Gastrocnemius medialis (tissue), 4 donors: ENCODE measurements around the gene NFX1. TPM values are rescaled to one million over a fixed set of nuclear protein-coding genes. Genes with fewer than 3 reads are reported as not detected.

Source experiments
- ATAC-seq, 2 donors: fragments of 150-250 bp; one replicate each; pipeline ENCODE4 v1.9.1; 2016
- DNase-seq, 2 donors: peaks; one replicate each; pipeline ENCODE4 v3.0.0-alpha.2; 2019
- H3K27ac ChIP-seq, 4 donors: fragments of 200-600 bp; sonication (generic); 1 replicate in 1 of 4; 2 replicates in 3 of 4; pipeline ENCODE4 v1.5.1; 2016 to 2018; ENCODE audit warnings: mild to moderate bottlenecking in 2 of 4, moderate library complexity in 1 of 4
- H3K27me3 ChIP-seq, 3 donors: fragments of 200-600 bp; sonication (generic) in 2 of 3; 1 replicate in 1 of 3; 2 replicates in 2 of 3; pipeline versions ENCODE4 v1.5.1 to v1.6.0; 2016 to 2019; ENCODE audit warnings: mild to moderate bottlenecking in 1 of 3, moderate library complexity in 1 of 3
- H3K36me3 ChIP-seq, 2 donors: fragments of 200-600 bp; sonication (generic) in 1 of 2; one replicate each; pipeline ENCODE4 v1.5.1; 2017 to 2018
- H3K4me1 ChIP-seq, 2 donors: fragments of 200-600 bp; sonication (generic) in 1 of 2; one replicate each; pipeline ENCODE4 v1.5.1; 2016 to 2017; ENCODE audit warnings: mild to moderate bottlenecking in 2 of 2
- H3K4me3 ChIP-seq, 4 donors: fragments of 200-600 bp; sonication (generic) in 3 of 4; 1 replicate in 1 of 4; 2 replicates in 3 of 4; pipeline ENCODE4 v1.5.1; 2016 to 2019; ENCODE audit warnings: mild to moderate bottlenecking in 2 of 4
- H3K9me3 ChIP-seq, 3 donors: fragments of 200-600 bp; sonication (generic) in 2 of 3; 1 replicate in 1 of 3; 2 replicates in 2 of 3; pipeline ENCODE4 v1.5.1; 2016 to 2019
- POLR2A ChIP-seq, 2 donors: fragments of 450-650 bp; IDR thresholded peaks; one replicate each; pipeline ENCODE4 v1.6.1; 2017; ENCODE audit warnings: antibody characterized with exemption in 2 of 2, mild to moderate bottlenecking in 2 of 2, moderate library complexity in 2 of 2
- in situ Hi-C, 4 donors: fragments of 200-750 bp; cut with MboI; loops; one replicate each; pipeline versions ENCODE4 v1.15.0 to v1.8.0; 2017; ENCODE audit warnings: low sequenced_read_pairs in 4 of 4
- intact Hi-C: fragments of 100-400 bp; cut with DNase I; formaldehyde crosslinking; loops from one replicate; pipeline ENCODE4 v1.15.1; 2023; ENCODE audit warnings: low total_unique reads
- total RNA-seq, 4 donors: library from RNA; depleted of rRNA; stranded (reverse); fragments of >200 nt; gene quantifications; one replicate each; pipeline versions ENCODE4 v1.1.0 to v1.2.3, GENCODE V29; 2016
- TF ChIP-seq, protein P1 (sequence below), 5 experiments: fragments of 450-650 bp in 3 of 5; fragments of 200-600 bp in 2 of 5; sonication (generic) in 2 of 5; IDR thresholded peaks in 4 of 5; conservative IDR thresholded peaks in 1 of 5; 1 replicate in 4 of 5; 2 replicates in 1 of 5; pipeline ENCODE4 v1.5.1; 2016 to 2019; ENCODE audit warnings: antibody characterized with exemption in 5 of 5, mild to moderate bottlenecking in 3 of 5, moderate library complexity in 3 of 5

The NFX1 gene
- total RNA-seq, 4 donors from 2014 or later: 29.8 to 52.0 (median 40.6) TPM

DNA sequence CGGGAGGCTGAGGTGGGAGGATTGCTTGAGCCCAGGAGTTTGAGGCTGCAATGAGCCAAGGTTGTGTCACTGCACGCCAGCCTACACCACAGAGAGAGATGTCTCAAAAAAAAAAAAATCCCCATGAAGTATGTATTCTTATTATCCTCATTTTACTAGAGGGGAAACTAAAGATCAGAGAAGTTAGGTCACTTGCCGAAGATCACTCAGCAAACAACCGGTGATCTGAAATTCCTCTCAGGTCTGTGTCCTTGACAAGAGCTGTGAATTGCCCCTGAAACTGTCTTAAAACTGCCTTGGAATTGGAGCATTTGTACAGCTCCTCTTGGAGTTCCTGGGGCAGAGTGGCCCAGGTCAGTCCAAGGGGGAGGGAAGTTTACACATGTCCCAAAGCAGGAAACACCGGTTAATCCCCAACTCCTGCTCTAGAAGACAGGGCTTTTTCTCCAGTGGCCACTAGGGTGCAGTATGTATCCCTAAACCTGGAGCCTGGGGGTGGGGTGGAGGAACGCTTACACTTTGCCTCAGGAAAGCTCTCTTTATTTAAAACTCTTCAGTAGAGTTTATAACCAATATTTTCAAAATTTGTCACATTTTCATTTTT lies 84.4 kb downstream of the NFX1 start:
- intact Hi-C loops: loop anchor here (1.0 to 5.0 kb wide), 3 partner anchors 40 to 92 kb away; no protein-coding TSS in a partner anchor
- H3K36me3 ChIP-seq: peaks cover 6 to 21% of the 10 kb centered on the region in 2 donors
- in situ Hi-C loops: loop anchor here in 1 of 4 donors (5.0 to 10.0 kb wide), 2 partner anchors 43 to 90 kb away; no protein-coding TSS in a partner anchor
- ATAC-seq: peak; percentile 78 to 83
- no peaks in the 10 kb centered on the region for H3K9me3 ChIP-seq
- H3K4me1 ChIP-seq: peaks cover 17 to 26% of the 10 kb centered on the region in 2 donors
- DNase-seq: peak; percentile 53 to 70
- peak overlapping the region in 3 of 4 donors; percentile 12 to 26 (median 26) for H3K4me3 ChIP-seq
- TF ChIP-seq, protein P1, sequence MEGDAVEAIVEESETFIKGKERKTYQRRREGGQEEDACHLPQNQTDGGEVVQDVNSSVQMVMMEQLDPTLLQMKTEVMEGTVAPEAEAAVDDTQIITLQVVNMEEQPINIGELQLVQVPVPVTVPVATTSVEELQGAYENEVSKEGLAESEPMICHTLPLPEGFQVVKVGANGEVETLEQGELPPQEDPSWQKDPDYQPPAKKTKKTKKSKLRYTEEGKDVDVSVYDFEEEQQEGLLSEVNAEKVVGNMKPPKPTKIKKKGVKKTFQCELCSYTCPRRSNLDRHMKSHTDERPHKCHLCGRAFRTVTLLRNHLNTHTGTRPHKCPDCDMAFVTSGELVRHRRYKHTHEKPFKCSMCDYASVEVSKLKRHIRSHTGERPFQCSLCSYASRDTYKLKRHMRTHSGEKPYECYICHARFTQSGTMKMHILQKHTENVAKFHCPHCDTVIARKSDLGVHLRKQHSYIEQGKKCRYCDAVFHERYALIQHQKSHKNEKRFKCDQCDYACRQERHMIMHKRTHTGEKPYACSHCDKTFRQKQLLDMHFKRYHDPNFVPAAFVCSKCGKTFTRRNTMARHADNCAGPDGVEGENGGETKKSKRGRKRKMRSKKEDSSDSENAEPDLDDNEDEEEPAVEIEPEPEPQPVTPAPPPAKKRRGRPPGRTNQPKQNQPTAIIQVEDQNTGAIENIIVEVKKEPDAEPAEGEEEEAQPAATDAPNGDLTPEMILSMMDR (IDR thresholded peaks at IDR 0.05 in 4 of 5, conservative IDR thresholded peaks at IDR 0.05 in 1 of 5): peak; percentile 78 to 85 (median 81)
- TF ChIP-seq POLR2A (IDR thresholded peaks at IDR 0.05): no peak
- no peaks in the 10 kb centered on the region for H3K27me3 ChIP-seq
- H3K27ac ChIP-seq: peak overlapping the region; percentile 54 to 73 (median 64)

DNA sequence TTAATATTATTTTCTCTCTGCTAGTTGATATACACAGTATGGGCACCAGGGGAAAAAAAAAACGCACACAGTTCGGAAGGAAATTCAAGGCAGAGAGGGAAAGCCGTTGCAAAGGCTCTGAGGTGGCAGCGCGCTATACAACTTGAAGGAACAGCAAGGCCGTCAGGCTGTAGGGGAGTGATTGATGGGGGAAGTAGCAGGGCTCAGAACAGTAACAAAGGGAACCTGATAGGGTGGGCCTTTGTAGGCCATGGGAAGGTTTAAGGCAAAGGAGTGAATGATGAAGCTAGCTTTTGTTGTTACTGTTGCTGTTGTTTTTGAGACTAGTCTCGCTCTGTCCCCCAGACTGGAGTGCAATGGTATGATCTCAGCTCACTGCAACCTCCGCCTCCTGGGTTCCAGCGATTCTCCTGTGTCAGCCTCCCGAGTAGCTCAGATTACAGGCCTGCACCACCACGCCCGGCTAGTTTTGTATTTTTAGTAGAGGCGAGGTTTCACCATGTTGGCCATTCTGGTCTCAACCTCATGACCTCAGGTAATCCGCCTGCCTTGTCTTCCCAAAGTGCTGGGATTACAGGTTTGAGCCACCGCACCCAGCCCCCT lies 85.0 kb downstream of the NFX1 start:
- intact Hi-C loops: loop anchor here (1.0 to 2.0 kb wide), 2 partner anchors 39 to 91 kb away; no protein-coding TSS in a partner anchor
- peak overlapping the region; percentile 54 to 73 (median 64) for H3K27ac ChIP-seq
- H3K27me3 ChIP-seq: no peaks in the 10 kb centered on the region
- peaks cover 1 to 15% of the 10 kb centered on the region in 2 donors for H3K36me3 ChIP-seq
- DNase-seq (peak in 1 of 2 donors; percentile 17), ATAC-seq (peak; percentile 22 to 49)
- in situ Hi-C loops: loop anchor here in 1 of 4 donors (10.0 kb wide), 1 partner anchor 89 kb away; no protein-coding TSS in a partner anchor
- H3K4me1 ChIP-seq: peaks cover 17 to 28% of the 10 kb centered on the region in 2 donors
- H3K4me3 ChIP-seq: peak overlapping the region in 3 of 4 donors; percentile 12 to 26 (median 26)
- TF ChIP-seq, protein P1 (IDR thresholded peaks at IDR 0.05 in 4 of 5, conservative IDR thresholded peaks at IDR 0.05 in 1 of 5): no peak
- TF ChIP-seq POLR2A (IDR thresholded peaks at IDR 0.05): no peak
- no peaks in the 10 kb centered on the region for H3K9me3 ChIP-seq

DNA sequence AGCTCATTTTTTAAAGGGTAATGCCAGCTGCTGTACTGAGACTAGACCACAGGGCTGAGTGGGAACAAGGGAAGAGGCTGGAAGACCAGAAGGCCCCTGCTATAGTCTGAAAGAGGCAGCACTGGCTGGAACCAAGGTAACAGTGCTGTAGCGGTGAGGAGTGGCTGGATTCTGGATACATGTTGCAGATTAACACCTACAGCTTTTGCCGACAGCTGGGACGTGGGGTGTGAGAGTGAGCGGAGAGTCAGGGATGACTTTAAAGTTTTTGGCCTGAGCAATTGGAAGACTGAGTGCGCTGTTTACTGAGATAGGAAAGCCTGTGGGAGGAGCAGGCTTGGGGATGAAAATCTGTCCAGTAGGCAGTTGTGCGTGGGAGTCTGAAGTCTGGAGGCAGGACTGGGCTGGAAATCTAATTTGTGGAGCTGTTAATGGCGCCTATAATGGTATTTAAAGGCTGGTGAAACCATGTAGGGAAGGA lies 85.6 kb downstream of the NFX1 start:
- intact Hi-C loops: loop anchor here (1.0 to 2.0 kb wide), 2 partner anchors 39 to 90 kb away; no protein-coding TSS in a partner anchor
- peak overlapping the region; percentile 54 to 73 (median 64) for H3K27ac ChIP-seq
- in situ Hi-C loops: loop anchor here in 1 of 4 donors (10.0 kb wide), 1 partner anchor 89 kb away; no protein-coding TSS in a partner anchor
- peaks cover 0 to 9% of the 10 kb centered on the region in 2 donors for H3K36me3 ChIP-seq
- ATAC-seq: peak in 1 of 2 donors; percentile 6
- peaks cover 17 to 30% of the 10 kb centered on the region in 2 donors for H3K4me1 ChIP-seq
- no peaks in the 10 kb centered on the region for H3K9me3 ChIP-seq
- TF ChIP-seq, protein P1 (IDR thresholded peaks at IDR 0.05 in 4 of 5, conservative IDR thresholded peaks at IDR 0.05 in 1 of 5): no peak
- TF ChIP-seq POLR2A (IDR thresholded peaks at IDR 0.05): no peak
- H3K27me3 ChIP-seq: no peaks in the 10 kb centered on the region
- H3K4me3 ChIP-seq: no peak overlapping the region
- DNase-seq: peak in 1 of 2 donors; percentile 14

DNA sequence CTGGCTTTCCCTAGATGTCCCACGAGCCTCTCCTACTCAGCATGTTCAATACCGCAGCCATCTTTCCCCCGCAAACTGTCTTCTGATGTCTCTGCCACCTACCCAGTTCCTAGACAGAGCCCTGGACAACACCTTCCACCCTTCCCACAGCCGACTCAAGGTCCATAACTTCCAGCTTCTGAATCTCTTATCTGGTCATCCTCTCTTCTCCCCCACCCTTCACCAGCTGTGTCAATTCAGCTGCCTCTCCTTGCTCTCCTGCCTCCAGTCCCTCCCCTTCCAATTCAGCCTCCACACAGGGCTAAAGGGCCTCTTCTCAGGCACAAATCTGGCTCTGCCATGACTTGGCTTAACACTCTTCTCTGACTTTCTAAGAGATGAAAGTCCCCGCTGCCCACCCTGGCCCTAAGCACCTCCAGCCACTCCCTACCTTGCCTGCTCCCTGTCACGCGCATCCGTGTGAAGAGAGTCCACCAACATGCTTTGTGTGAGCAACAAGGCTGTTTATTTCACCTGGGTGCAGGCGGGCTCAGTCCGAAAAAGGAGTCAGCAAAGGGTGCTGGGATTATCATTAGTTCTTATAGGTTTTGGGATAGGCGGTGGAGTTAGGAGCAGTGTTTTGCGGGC lies 86.9 kb downstream of the NFX1 start:
- Histone ChIP-seq H3K27ac (no peak overlapping the region), H3K9me3 (no peaks in the 10 kb centered on the region), H3K36me3 (no peaks in the 10 kb centered on the region), H3K27me3 (no peaks in the 10 kb centered on the region), H3K4me3 (no peak overlapping the region), H3K4me1 (peaks cover 17 to 33% of the 10 kb centered on the region in 2 donors)
- no peak for ATAC-seq
- in situ Hi-C loops: loop anchor here in 1 of 4 donors (10.0 kb wide), 1 partner anchor 88 kb away; no protein-coding TSS in a partner anchor
- no peak for TF ChIP-seq POLR2A (IDR thresholded peaks at IDR 0.05)
- TF ChIP-seq, protein P1 (IDR thresholded peaks at IDR 0.05 in 4 of 5, conservative IDR thresholded peaks at IDR 0.05 in 1 of 5): no peak
- intact Hi-C loops: no loop called here
- peak in 1 of 2 donors; percentile 6 for DNase-seq
